DOHH2 (cell line): ENCODE results near the gene DNAJC15.

Experiments
- CTCF ChIP-seq: fragments of 200-600 bp; sonication (generic); IDR thresholded peaks from one replicate; pipeline ENCODE4 v1.5.1; 2014; ENCODE audit warnings: antibody characterized with exemption, mild to moderate bottlenecking, low read depth, low read length; ENCODE audit not compliant: poor library complexity, severe bottlenecking
- EZH2phosphoT487 ChIP-seq: fragments of 200-600 bp; sonication (generic); IDR thresholded peaks from 2 replicates; pipeline ENCODE4 v1.6.1; 2017; ENCODE audit warnings: borderline replicate concordance, mild to moderate bottlenecking, antibody characterized with exemption, low read length, moderate library complexity, mixed read lengths

GRCh38 chr13:43157796-43158195 is 134.4 kb downstream of the DNAJC15 start:
- TF ChIP-seq CTCF (no peak), EZH2phosphoT487 (no peak)
